Hippocampal formation (tissue), 2 donors: ENCODE results near the gene SRP14.
"Not testable (repeated sequence)": the region's sequence is repeated elsewhere in the genome, so short reads cannot be mapped to it uniquely, and the experiment has no call there.

Source experiments
- DNase-seq, 2 donors: peaks; one replicate each; lab custom pipeline; 2025; lab: John Stamatoyannopoulos, UW

Gene SRP14

DNA sequence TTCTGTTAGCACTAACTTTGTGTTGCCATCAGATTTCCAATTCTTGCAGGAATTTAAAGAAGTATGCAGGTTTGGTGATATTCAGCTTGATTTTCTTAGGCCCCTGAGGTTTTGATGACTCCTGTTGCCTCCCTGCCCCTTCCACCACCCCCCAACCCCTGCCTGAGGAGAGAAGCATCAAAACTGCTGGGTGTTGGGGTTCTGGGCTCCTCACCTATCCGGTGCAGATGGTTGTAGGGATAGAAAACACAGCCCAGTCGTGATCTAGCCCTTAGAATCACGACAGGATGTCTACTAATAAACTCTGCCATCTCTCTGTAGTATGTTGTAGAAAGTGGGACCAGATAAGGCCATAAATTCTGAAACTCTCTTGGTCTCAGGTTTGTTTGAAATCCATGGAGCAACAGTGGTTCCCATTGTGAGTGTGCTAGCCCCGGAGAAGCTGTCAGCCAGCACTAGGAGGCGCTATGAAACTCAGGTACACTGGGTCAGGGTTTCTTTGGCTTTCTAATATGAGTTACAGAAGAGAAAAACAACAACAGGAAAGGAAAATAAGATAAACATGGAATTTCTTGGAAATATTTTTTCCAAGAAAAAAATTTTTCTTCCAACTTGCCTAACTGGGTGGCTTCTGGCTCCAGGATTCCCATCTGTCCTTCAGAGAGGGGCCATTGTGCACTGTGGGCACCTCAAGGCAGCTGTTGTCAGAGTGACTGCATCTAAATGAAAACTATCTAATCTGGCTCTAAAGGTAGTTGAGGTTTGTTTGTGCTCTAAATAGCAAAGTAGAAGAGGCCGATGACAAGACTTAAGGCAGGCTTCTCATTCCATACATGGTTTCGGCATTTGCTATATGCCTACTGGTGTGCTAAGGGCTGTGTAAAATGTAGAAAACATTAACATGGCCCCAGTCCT is 8.7 kb downstream of the SRP14 start:
- no peak for DNase-seq

DNA sequence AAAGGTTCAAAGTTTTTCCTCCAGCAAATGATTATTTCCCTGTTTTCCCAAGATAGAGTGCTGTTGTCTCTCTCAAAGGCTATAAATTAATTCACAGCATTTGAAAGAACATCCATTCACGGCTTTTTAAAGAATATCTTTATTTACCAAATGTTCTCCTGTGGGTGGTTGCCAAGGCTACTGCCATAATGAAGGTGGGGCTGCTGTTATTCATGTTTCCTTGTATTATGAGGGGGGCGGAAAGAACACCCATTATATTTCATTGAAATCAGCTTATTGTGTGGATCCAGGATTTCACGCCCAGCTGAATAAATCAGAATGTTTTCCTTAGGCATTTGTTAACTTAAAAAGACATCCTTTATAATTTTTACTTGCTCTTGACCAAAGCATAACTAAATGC is 10.1 kb downstream of the SRP14 start:
- peak in 1 of 2 donors; percentile 55 for DNase-seq

DNA sequence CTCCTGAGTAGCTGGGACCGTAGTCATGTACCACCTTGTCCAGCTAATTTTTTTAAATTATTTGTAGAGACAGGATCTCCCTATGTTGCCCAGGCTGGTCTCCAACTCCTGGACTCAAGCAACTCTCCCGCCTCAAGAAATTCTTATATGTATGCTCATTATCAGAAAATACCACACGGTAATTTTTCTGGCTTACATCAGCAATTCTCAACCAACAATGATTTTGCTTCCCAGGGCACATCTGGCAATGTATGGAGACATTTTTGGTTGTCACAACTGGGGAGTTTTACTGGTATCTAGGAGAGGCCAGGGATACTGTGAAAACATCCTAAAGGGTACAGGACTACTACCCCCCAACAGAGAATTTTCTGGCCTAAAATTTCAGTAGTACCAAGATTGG is 10.8 kb downstream of the SRP14 start:
- DNase-seq = no peak

- DNase-seq = no peak
Observed at GRCh38 chr15:40016224-40016865, 22.6 kb downstream of the SRP14 start.

- no peak for DNase-seq
Observed at GRCh38 chr15:40014390-40014789, 24.6 kb downstream of the SRP14 start.

DNA sequence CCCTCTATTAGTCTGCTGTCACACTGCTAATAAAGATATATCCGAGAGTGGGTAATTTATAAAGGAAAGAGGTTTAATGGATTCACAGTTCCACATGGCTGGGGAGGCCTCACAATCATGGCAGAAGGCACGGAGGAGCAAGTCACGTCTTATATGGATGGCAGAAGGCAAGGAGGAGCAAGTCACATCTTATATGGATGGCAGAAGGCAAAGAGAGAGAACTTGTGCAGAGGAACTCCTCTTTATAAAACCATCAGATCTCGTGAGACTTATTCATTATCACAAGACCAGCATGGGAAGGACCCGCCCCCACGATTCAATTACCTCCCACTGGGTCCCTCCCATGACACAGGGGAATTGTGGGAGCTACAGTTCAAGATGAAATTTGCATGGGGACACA is 25.6 kb downstream of the SRP14 start:
- DNase-seq = not testable (repeated sequence)

DNA sequence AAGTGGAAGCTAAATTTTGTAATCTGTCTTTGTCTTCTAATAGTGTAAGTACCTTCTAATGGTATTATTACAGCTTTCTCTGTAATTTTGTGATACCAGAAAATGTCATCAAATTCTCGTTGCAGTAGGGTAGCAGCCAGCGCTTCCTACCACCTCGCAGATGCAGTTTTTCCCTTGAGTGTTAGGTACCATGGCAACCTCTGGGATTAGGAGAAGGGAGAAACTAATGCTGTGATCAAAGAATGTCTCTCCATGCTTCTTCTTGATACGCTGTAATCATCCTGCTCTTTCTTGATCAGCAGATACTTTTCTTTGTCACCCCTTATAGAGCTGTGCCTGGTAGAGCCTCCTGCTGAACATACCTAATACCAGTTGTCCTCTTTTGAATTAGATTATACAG is 27.7 kb downstream of the SRP14 start:
- DNase-seq = no peak

GRCh38 chr15:40010686-40011085 is 28.3 kb downstream of the SRP14 start:
- peak in 1 of 2 donors; percentile 8 for DNase-seq

- DNase-seq = no peak
Observed at GRCh38 chr15:40008061-40008765, 30.8 kb downstream of the SRP14 start.

DNA sequence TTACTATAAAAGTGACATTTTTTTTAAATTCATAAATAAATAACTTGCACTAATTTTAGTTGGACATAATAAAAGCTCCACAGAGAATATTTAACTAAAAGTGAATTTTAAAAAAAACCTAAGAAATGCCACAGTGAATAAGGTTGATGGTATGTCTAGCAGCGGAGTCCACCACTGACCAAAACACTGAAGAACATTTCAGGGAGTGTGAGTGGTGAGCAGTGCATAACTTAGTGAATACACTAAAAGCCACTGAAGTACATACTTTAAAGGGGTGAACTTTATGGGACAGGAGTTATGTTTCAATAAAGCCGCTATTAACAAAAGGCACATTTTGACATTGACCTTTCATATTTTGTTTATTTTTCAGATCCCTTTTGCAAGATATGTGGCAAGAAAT is 32.3 kb downstream of the SRP14 start:
- DNase-seq = no peak

DNA sequence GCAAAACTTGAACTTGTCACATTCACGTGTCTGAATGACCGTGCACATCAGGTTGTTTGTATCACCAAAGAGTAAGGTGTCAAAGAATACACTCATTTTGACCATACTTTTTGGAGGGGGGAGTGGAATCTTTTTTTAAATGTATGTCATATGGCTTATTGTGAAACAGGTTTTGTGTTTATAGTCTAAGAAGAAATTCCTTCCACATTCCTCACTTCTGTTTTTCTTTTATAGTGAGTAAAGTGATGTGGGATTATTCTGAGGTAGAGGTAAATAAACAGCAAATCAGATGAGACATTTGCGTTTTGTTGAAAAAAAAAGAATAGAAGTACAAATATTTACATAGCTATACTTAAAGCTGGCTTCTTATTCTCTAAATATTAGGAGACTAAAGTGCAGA is 33.0 kb downstream of the SRP14 start:
- no peak for DNase-seq

GRCh38 chr15:40003116-40003916 is 35.7 kb downstream of the SRP14 start:
- no peak for DNase-seq

GRCh38 chr15:40002295-40002694 is 36.7 kb downstream of the SRP14 start:
- no peak for DNase-seq

DNA sequence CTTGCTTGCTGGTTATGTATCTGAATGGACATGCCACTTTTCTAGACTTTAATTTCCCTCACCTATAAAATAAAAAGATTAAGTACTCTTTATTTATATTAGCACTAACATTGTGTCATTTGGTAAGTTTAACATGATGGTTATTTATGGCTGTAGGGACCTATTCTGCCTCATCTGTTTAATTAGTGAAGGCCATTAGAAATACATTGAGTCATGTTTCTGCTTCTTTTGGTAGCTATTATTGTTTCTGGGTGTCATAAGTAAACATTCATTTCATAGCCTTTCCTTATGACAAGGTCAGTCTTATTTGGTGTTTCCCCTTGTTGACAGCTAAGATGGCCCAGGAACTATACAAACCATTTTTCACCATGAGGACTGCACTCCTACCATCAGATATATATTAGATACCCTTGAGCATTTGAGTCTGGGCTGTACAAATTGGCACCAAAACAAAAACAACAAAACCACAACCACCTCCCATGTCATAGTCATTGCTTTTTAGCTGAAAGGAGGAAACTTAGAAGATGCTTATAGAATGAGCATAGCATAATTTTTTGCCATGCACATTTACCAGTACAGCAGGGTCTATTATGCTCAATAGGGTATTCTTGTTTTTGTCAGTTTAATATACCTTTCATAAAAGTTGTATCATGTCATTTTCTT is 39.3 kb downstream of the SRP14 start:
- no peak for DNase-seq

- DNase-seq = no peak
Observed at GRCh38 chr15:39998511-39999077, 40.4 kb downstream of the SRP14 start.

GRCh38 chr15:39997639-39998038 is 41.3 kb downstream of the SRP14 start:
- DNase-seq = no peak

DNA sequence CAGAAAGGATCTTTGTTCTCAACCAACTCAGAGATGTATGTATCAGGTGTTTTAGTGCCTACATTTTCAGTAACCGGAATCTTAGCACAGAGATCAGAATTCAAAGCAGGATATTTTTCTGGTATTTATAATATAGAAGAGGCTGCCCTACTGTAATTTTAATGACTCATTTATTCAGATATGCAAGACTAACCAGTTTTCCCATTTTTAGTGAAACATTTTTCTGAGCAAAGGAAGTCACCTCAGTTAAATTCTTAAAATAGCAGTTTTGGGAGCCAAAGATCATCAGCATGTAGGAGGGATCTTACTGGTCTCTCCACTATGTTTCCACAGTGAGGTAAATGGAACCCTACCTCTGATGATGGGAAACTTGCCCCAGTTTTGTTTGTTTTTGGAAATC is 42.0 kb downstream of the SRP14 start:
- no peak for DNase-seq

GRCh38 chr15:39996228-39996627 is 42.8 kb downstream of the SRP14 start:
- not testable (repeated sequence) for DNase-seq

- DNase-seq = not testable (repeated sequence)
Observed at GRCh38 chr15:39992953-39993352, 46.0 kb downstream of the SRP14 start.

DNA sequence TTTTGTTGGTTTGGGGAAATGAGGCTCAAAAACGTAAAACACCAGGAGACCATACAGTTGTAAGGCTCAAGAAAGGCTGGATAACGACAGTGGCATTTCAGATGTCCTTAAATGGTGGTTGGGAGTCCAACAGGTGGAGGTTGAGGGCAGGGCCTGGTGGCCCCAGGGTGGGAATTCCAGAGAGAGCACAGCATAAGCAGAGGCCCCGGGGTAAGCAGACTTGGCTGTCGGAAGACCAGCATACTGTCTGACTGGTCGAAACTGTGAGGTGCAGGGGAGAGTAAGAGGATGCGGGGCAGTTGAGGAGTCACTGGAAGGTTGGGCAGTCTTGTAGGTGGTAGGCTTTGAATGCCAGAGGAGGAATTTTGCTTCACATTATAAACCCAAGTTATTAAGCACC is 48.3 kb downstream of the SRP14 start:
- DNase-seq = no peak

DNA sequence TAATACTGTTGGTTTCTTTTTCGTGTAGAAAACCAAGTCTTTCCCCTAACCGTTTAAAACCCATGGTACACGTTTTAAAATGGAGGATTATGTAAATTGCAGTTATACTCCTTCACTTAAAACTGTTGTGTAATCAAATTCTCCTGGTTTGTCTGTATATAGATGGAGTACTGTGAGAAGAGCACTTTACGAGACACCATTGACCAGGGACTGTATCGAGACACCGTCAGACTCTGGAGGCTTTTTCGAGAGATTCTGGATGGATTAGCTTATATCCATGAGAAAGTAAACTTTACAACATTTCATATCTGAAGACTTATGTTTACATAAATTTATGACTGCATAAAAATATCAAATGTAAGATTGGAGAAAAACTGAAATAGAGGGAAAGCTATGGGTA is 51.2 kb downstream of the SRP14 start:
- no peak for DNase-seq
